ENCODE data around the gene KLK5. TPM values are rescaled to one million over a fixed set of nuclear protein-coding genes. Genes with fewer than 3 reads are reported as not detected.
"Not testable (repeated sequence)": the region's sequence is repeated elsewhere in the genome, so short reads cannot be mapped to it uniquely, and the experiment has no call there.

The KLK5 gene
- total RNA-seq, 1 experiment from 2014 or later: not detected

- peak; percentile 84 for DNase-seq (ENCODE audit: low spot score)
Measured at GRCh38 chr19:50922317-50922853, 30.5 kb downstream of the KLK5 start.

- DNase-seq (ENCODE audit: low spot score): no peak
Measured at GRCh38 chr19:50921426-50922316, 31.2 kb downstream of the KLK5 start.

- DNase-seq (ENCODE audit: low spot score): no peak
Measured at GRCh38 chr19:50916069-50916468, 36.8 kb downstream of the KLK5 start.

GRCh38 chr19:50912727-50913716 lies 39.8 kb downstream of the KLK5 start:
- DNase-seq (ENCODE audit: low spot score): no peak

- no peak for DNase-seq (ENCODE audit: low spot score)
Measured at GRCh38 chr19:50912102-50912599, 40.7 kb downstream of the KLK5 start.

GRCh38 chr19:50911206-50912101 lies 41.4 kb downstream of the KLK5 start, which contains the start of gene KLK4:
Gene KLK4 (minus strand): TSS chr19:50911395. CDS start chr19:50910738, 657 bp downstream.
- no peak for DNase-seq (ENCODE audit: low spot score)

- no peak for DNase-seq (ENCODE audit: low spot score)
Measured at GRCh38 chr19:50910722-50911121, 42.1 kb downstream of the KLK5 start.

GRCh38 chr19:50909240-50910070 lies 43.4 kb downstream of the KLK5 start:
- DNase-seq (ENCODE audit: low spot score): no peak

- no peak for DNase-seq (ENCODE audit: low spot score)
Measured at GRCh38 chr19:50908336-50908735, 44.5 kb downstream of the KLK5 start.

GRCh38 chr19:50906217-50906616 lies 46.6 kb downstream of the KLK5 start:
- DNase-seq (ENCODE audit: low spot score): no peak

GRCh38 chr19:50902640-50903039 lies 50.2 kb downstream of the KLK5 start:
- DNase-seq (ENCODE audit: low spot score): no peak

GRCh38 chr19:50899569-50899968 lies 53.3 kb downstream of the KLK5 start:
- no peak for DNase-seq (ENCODE audit: low spot score)

GRCh38 chr19:50898018-50898417 lies 54.8 kb downstream of the KLK5 start:
- no peak for DNase-seq (ENCODE audit: low spot score)

GRCh38 chr19:50897612-50898011 lies 55.2 kb downstream of the KLK5 start:
- DNase-seq (ENCODE audit: low spot score): peak; percentile 45

- no peak for DNase-seq (ENCODE audit: low spot score)
Measured at GRCh38 chr19:50897191-50897607, 55.6 kb downstream of the KLK5 start.

- DNase-seq (ENCODE audit: low spot score): peak; percentile 99
Measured at GRCh38 chr19:50896591-50897190, 56.1 kb downstream of the KLK5 start.

GRCh38 chr19:50896089-50896590 lies 56.7 kb downstream of the KLK5 start:
- DNase-seq (ENCODE audit: low spot score): not testable (repeated sequence)

GRCh38 chr19:50894478-50895356 lies 58.1 kb downstream of the KLK5 start:
- DNase-seq (ENCODE audit: low spot score): no peak

Measured in H4 (cell line).